ENCODE measurements around the gene NUP98.

- no peak for TF ChIP-seq POLR2AphosphoS5 (IDR thresholded peaks at IDR 0.05; ENCODE audit: low read depth, low read length)
- TF ChIP-seq EZH2 (IDR thresholded peaks at IDR 0.05): no peak
- no peak for TF ChIP-seq ZNF274 (IDR thresholded peaks at IDR 0.05; ENCODE audit: low read depth, low read length)
- TF ChIP-seq CTCF (IDR thresholded peaks at IDR 0.05 in 2 of 3, conservative IDR thresholded peaks at IDR 0.05 in 1 of 3; ENCODE audit: borderline replicate concordance in 1 of 3, insufficient read depth in 1 of 3, low read depth in 2 of 3, low read length in 2 of 3): no peak
- no peak for TF ChIP-seq EZH2phosphoT487 (IDR thresholded peaks at IDR 0.05; ENCODE audit: borderline replicate concordance)
- TF ChIP-seq FOSL1 (IDR thresholded peaks at IDR 0.05; ENCODE audit: low read depth): no peak
- TF ChIP-seq EGR1 (IDR thresholded peaks at IDR 0.05; ENCODE audit: low read depth): no peak
Measured at GRCh38 chr11:3840004-3840869, 42.9 kb upstream of the NUP98 start.

All from HCT116 (cell line).